NCI-H187 treated with DMSO at 0.1 percent for 48 hours (cell line): Measurements from ENCODE around the gene MAP1S.

Source experiments
- DNase-seq: peaks from one replicate; lab custom pipeline; 2025; lab: John Stamatoyannopoulos, UW

The MAP1S gene

GRCh38 chr19:17688853-17689595, 30.3 kb upstream of the MAP1S start:
- DNase-seq, result no peak

- DNase-seq, result no peak
Measured at GRCh38 chr19:17692566-17692965, 26.7 kb upstream of the MAP1S start.

- no peak for DNase-seq
Measured at GRCh38 chr19:17695198-17695597, 24.1 kb upstream of the MAP1S start.

GRCh38 chr19:17703824-17704463, 15.3 kb upstream of the MAP1S start:
- DNase-seq, result no peak

- DNase-seq, result no peak
Measured at GRCh38 chr19:17706750-17707181, 12.5 kb upstream of the MAP1S start.

- no peak for DNase-seq
Measured at GRCh38 chr19:17711851-17712250, 7.4 kb upstream of the MAP1S start.

- DNase-seq, result no peak
Measured at GRCh38 chr19:17716309-17716929, 2.9 kb upstream of the MAP1S start.

GRCh38 chr19:17718550-17718946, 732 bp upstream of the MAP1S start:
- DNase-seq, result no peak

GRCh38 chr19:17719730-17720400, 585 bp downstream of the MAP1S start:
- no peak for DNase-seq

- DNase-seq, result no peak
Measured at GRCh38 chr19:17720440-17720839, 1.2 kb downstream of the MAP1S start.

- DNase-seq, result no peak
Measured at GRCh38 chr19:17721111-17721628, 1.9 kb downstream of the MAP1S start.

- no peak for DNase-seq
Measured at GRCh38 chr19:17721821-17722220, 2.5 kb downstream of the MAP1S start.

- no peak for DNase-seq
Measured at GRCh38 chr19:17722655-17723240, 3.5 kb downstream of the MAP1S start.

GRCh38 chr19:17724655-17725054, 5.4 kb downstream of the MAP1S start:
- DNase-seq, result no peak

- DNase-seq, result no peak
Measured at GRCh38 chr19:17725422-17726078, 6.3 kb downstream of the MAP1S start.

GRCh38 chr19:17726136-17726741, 7.0 kb downstream of the MAP1S start:
- no peak for DNase-seq

- no peak for DNase-seq
Measured at GRCh38 chr19:17726964-17727773, 7.9 kb downstream of the MAP1S start.

GRCh38 chr19:17727843-17728242, 8.6 kb downstream of the MAP1S start:
- no peak for DNase-seq

- no peak for DNase-seq
Measured at GRCh38 chr19:17733127-17733526, 13.8 kb downstream of the MAP1S start.

- DNase-seq, result no peak
Measured at GRCh38 chr19:17734146-17734545, 14.9 kb downstream of the MAP1S start.
